ENCODE results near the gene NEDD4. TPM values are rescaled to one million over a fixed set of nuclear protein-coding genes. Genes with fewer than 3 reads are reported as not detected.

Gene NEDD4
- 10 to 100 TPM; 14.5 to 15.7 TPM for total RNA-seq

GRCh38 chr15:55993111-55993803, at the start of gene NEDD4:
Gene NEDD4, minus strand, starts transcription at chr15:55993612. Its CDS starts 57 bp downstream, at chr15:55993555.

Small RNA genes lying within 50 kb of the gene (small RNA-seq; reads per million reads assigned to genes)
- gene RN7SL568P: 0 reads per million in 2 donors

Data from melanocyte of skin (primary cell).